Astrocyte (in vitro differentiated cells and primary cell): ENCODE measurements around the gene INPP5A. TPM values are rescaled to one million over a fixed set of nuclear protein-coding genes. Genes with fewer than 3 reads are reported as not detected.
A peak's percentile ranks its signal among the peaks of the same experiment; 100 is the strongest.

Experiments
- DNase-seq: peaks from one replicate; pipeline ENCODE4 v3.0.0-alpha.2; 2010; ENCODE audit warnings: low read depth
- FAIRE-seq: peaks from 2 replicates; lab custom pipeline; 2011; peaks lifted over from hg19 to GRCh38; lab: Jason Lieb, UNC
- H2AFZ ChIP-seq: 2 replicates; pipeline ENCODE4 v1.6.0; 2012; ENCODE audit warnings: low read depth, low read length, inconsistent platforms
- H3K27ac ChIP-seq: 2 replicates; pipeline ENCODE4 v1.5.1; 2011; ENCODE audit warnings: low read depth, low read length, inconsistent platforms
- H3K27me3 ChIP-seq: 2 replicates; pipeline ENCODE4 v1.6.0; 2011; ENCODE audit warnings: low read length, inconsistent platforms; ENCODE audit not compliant: insufficient read depth
- H3K36me3 ChIP-seq: 2 replicates; pipeline ENCODE4 v1.5.1; 2011; ENCODE audit warnings: low read length, inconsistent platforms; ENCODE audit not compliant: insufficient read depth
- H3K4me1 ChIP-seq: 2 replicates; pipeline ENCODE4 v1.5.1; 2011; ENCODE audit warnings: low read length, inconsistent platforms; ENCODE audit not compliant: insufficient read depth
- H3K4me2 ChIP-seq: 2 replicates; pipeline ENCODE4 v1.6.0; 2012; ENCODE audit warnings: low read length, inconsistent platforms
- H3K4me3 ChIP-seq: 2 replicates; pipeline ENCODE4 v1.5.1; 2011; ENCODE audit warnings: low read depth, mild to moderate bottlenecking, low read length, inconsistent platforms; ENCODE audit not compliant: insufficient read depth
- H3K79me2 ChIP-seq: 2 replicates; pipeline ENCODE4 v1.6.0; 2012; ENCODE audit warnings: mild to moderate bottlenecking, low read length, inconsistent platforms; ENCODE audit not compliant: insufficient read depth
- H3K9ac ChIP-seq: 2 replicates; pipeline ENCODE4 v1.6.0; 2012; ENCODE audit warnings: mild to moderate bottlenecking, low read length, inconsistent platforms
- H3K9me3 ChIP-seq: 2 replicates; pipeline ENCODE4 v1.5.1; 2012; ENCODE audit warnings: low read depth, mild to moderate bottlenecking, low read length, inconsistent platforms; ENCODE audit not compliant: insufficient read depth
- H4K20me1 ChIP-seq: 2 replicates; pipeline ENCODE4 v1.6.0; 2012; ENCODE audit warnings: low read length, inconsistent platforms; ENCODE audit not compliant: insufficient read depth
- H3K27ac Mint-ChIP-seq: one replicate; pipeline ENCODE4 v1.8.0; 2021; ENCODE audit warnings: mild to moderate bottlenecking, mixed read lengths; ENCODE audit not compliant: unreplicated experiment
- H3K27me3 Mint-ChIP-seq: one replicate; pipeline ENCODE4 v1.8.0; 2021; ENCODE audit warnings: low read depth, mixed read lengths; ENCODE audit not compliant: unreplicated experiment
- H3K36me3 Mint-ChIP-seq: one replicate; pipeline ENCODE4 v1.8.0; 2021; ENCODE audit warnings: low read depth, mixed read lengths; ENCODE audit not compliant: unreplicated experiment
- H3K4me1 Mint-ChIP-seq: one replicate; pipeline ENCODE4 v1.8.0; 2021; ENCODE audit warnings: low read depth, mixed read lengths; ENCODE audit not compliant: unreplicated experiment
- H3K4me3 Mint-ChIP-seq: one replicate; pipeline ENCODE4 v1.8.0; 2021; ENCODE audit warnings: mild to moderate bottlenecking, moderate library complexity, mixed read lengths; ENCODE audit not compliant: unreplicated experiment
- H3K9me3 Mint-ChIP-seq: one replicate; pipeline ENCODE4 v1.8.0; 2021; ENCODE audit warnings: mild to moderate bottlenecking, mixed read lengths; ENCODE audit not compliant: unreplicated experiment
- CTCF ChIP-seq: IDR thresholded peaks from 2 replicates; pipeline ENCODE4 v1.5.1; 2011; ENCODE audit warnings: low read depth, mild to moderate bottlenecking, inconsistent platforms, low read length, moderate library complexity; ENCODE audit not compliant: insufficient read depth
- EZH2 ChIP-seq: IDR thresholded peaks from 2 replicates; pipeline ENCODE4 v1.6.1; 2012; ENCODE audit warnings: mild to moderate bottlenecking, low read length, inconsistent platforms; ENCODE audit not compliant: insufficient read depth
- total RNA-seq: library from RNA; stranded (reverse); gene quantifications from 2 replicates; pipeline ENCODE4 v1.2.1, GENCODE V29; 2021

The INPP5A gene
- total RNA-seq, 1 donor from 2014 or later, result 39.1 TPM

- no peak for FAIRE-seq
- H3K27ac Mint-ChIP-seq, result peak overlapping the region; percentile 50
- Histone ChIP-seq H4K20me1 (peaks cover 100% of the 10 kb centered on the region), H3K4me3 (no peak overlapping the region), H3K9ac (no peak overlapping the region), H3K4me2 (peak overlapping the region; percentile 48), H3K79me2 (peaks cover 97% of the 10 kb centered on the region), H3K9me3 (no peaks in the 10 kb centered on the region), H2AFZ (no peak overlapping the region), H3K4me1 (peaks cover 22% of the 10 kb centered on the region), H3K36me3 (no peaks in the 10 kb centered on the region), H3K27me3 (no peaks in the 10 kb centered on the region), H3K27ac (no peak overlapping the region)
- no peak for TF ChIP-seq EZH2
- H3K27me3 Mint-ChIP-seq, result no peaks in the 10 kb centered on the region
- no peaks in the 10 kb centered on the region for H3K9me3 Mint-ChIP-seq
- H3K36me3 Mint-ChIP-seq, result peaks cover 6% of the 10 kb centered on the region
- no peak for DNase-seq
- no peak overlapping the region for H3K4me3 Mint-ChIP-seq
- peaks cover 29% of the 10 kb centered on the region for H3K4me1 Mint-ChIP-seq
Measured at GRCh38 chr10:132544744-132545658, 7.4 kb downstream of the INPP5A start.

GRCh38 chr10:132545659-132546367, 8.2 kb downstream of the INPP5A start:
- DNase-seq, result no peak
- FAIRE-seq, result no peak
- Histone ChIP-seq H3K9ac (no peak overlapping the region), H3K4me1 (peaks cover 13% of the 10 kb centered on the region), H2AFZ (no peak overlapping the region), H3K4me3 (no peak overlapping the region), H3K36me3 (no peaks in the 10 kb centered on the region), H3K4me2 (no peak overlapping the region), H3K27me3 (no peaks in the 10 kb centered on the region), H3K9me3 (no peaks in the 10 kb centered on the region), H3K79me2 (peaks cover 99% of the 10 kb centered on the region), H4K20me1 (peaks cover 100% of the 10 kb centered on the region), H3K27ac (no peak overlapping the region)
- no peak for TF ChIP-seq EZH2
- TF ChIP-seq CTCF, result no peak
- Mint-ChIP-seq H3K27me3 (no peaks in the 10 kb centered on the region), H3K4me3 (no peak overlapping the region), H3K4me1 (peaks cover 21% of the 10 kb centered on the region), H3K9me3 (no peaks in the 10 kb centered on the region), H3K27ac (no peak overlapping the region), H3K36me3 (peaks cover 6% of the 10 kb centered on the region)

DNA sequence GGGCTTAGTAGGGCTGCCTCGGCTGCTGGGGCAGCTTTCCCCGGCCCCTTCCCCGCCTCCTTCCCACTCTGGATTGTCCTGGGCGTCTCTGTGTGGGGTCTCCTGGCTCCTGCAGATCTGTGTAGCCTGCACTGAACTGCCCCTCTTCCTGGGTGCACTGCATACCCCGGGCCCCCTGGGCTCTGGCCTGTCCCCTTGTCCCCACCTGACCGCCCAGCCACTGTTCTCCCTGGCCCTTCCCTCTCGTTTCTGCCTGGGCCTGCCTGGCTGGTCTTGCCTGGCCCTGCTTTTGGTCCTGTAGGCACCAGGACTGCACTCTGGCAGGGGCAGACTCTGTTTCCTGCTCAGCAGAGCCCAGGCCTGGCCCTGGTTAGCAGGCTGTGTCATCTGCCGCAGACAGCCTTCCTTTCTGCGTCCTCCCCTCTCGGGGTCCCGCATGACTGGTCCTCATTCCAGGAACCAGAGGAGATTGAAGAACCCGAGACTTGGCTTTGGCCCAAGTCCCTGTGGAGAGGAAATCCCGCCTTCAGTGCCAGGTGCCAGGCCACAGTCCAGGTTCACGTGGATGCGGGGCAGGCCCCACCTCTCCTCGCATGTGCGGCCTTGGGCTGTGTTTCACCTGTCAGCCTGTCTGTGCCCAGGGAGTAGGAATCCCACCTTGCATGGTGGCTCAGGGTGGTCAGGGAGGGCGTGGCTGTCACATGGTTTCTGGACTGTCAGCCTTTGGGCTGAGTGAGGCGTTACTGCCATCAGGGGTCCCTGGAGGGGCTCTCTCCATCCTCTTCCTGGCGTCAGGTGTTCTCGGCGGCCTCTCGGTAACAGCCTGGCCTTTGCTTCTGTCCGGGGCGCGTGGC, 9.2 kb downstream of the INPP5A start:
- no peak overlapping the region for H3K27ac ChIP-seq
- no peak overlapping the region for H3K4me2 ChIP-seq
- no peaks in the 10 kb centered on the region for H3K36me3 ChIP-seq
- DNase-seq (no peak), FAIRE-seq (no peak)
- peaks cover 4% of the 10 kb centered on the region for H3K4me1 ChIP-seq
- peaks cover 11% of the 10 kb centered on the region for H3K4me1 Mint-ChIP-seq
- H2AFZ ChIP-seq, result no peak overlapping the region
- no peaks in the 10 kb centered on the region for H3K27me3 Mint-ChIP-seq
- H3K27ac Mint-ChIP-seq, result no peak overlapping the region
- H4K20me1 ChIP-seq, result peaks cover 100% of the 10 kb centered on the region
- H3K4me3 Mint-ChIP-seq, result no peak overlapping the region
- no peak overlapping the region for H3K9ac ChIP-seq
- H3K9me3 ChIP-seq, result no peaks in the 10 kb centered on the region
- peaks cover 6% of the 10 kb centered on the region for H3K36me3 Mint-ChIP-seq
- H3K27me3 ChIP-seq, result no peaks in the 10 kb centered on the region
- peaks cover 99% of the 10 kb centered on the region for H3K79me2 ChIP-seq
- no peaks in the 10 kb centered on the region for H3K9me3 Mint-ChIP-seq
- TF ChIP-seq EZH2 (no peak), CTCF (no peak)
- no peak overlapping the region for H3K4me3 ChIP-seq
